NCI-H2171 (cell line): ENCODE measurements around the gene KIF5C.

Experiments used
- DNase-seq: peaks from one replicate; lab custom pipeline; 2025; lab: John Stamatoyannopoulos, UW

Gene KIF5C

DNA sequence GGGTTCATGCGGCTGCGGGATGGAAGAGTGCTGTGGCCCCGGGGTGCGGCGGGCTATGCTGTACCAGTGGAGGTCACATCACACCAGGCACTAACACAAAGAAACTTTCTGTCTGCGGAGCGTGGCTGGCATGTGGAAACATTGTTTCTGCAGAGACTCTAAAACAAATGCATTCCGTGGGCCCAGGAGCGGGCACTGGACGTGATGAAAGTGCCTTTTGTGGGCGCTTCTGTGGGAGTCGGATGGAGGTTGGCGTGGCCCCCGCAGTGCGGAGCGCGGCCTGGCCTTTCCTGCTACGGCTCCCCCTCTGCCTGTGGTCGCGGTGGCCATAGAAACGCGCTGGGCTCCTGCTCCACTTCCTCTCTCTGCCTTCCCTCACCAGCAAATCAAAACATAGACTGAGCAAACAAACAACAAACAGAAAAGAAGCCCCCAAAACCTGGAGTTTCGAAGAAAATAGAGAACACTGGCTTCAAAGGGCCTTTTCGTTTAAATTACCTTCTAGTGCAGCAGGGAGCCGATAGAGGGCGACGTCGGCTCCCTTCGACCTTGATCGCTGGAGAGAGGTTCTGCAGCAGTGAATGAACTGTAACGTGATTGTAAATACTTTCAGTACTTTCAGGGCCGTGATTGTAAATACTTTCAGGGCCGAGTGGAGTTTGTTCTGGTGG, 51.4 kb downstream of the KIF5C start:
- no peak for DNase-seq

- DNase-seq = no peak
Measured at GRCh38 chr2:148926981-148927401, 52.0 kb downstream of the KIF5C start.

DNA sequence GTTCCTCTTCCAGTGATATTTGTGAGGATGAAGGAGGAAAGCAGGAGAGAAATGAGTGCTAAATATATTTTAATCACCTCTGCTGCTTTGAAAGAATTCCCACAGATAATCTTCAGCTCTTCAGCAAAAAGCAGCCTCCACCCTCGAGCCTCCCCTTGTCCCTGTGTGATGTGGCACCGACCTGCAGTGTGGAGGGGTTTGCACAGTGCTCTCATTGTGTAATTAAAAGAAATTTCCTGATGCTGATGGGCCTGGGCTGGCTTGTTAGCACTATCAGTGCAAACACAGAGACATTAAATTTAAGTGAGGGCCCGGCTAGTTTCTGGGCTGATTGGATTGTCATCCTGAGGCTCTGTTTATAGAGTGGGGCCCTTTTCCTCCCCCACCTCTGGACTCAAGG, 53.4 kb downstream of the KIF5C start:
- DNase-seq = no peak

GRCh38 chr2:148930046-148930775, 55.2 kb downstream of the KIF5C start:
- peak; percentile 64 for DNase-seq

- no peak for DNase-seq
Measured at GRCh38 chr2:148932536-148932935, 57.5 kb downstream of the KIF5C start.

DNA sequence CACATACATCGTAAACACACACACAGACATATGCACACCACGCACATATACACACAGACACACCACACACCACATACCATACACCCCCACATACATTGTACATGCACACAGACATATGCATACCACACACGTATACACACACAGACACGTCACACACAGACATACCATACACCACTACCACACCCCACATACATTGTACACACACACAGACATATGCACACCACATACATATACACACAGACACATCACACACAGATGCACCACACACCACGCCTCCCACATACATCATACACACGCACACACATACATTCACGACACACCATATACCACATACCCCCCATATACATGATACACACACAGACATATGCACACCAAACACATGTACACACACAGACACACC, 58.4 kb downstream of the KIF5C start:
- no peak for DNase-seq

DNA sequence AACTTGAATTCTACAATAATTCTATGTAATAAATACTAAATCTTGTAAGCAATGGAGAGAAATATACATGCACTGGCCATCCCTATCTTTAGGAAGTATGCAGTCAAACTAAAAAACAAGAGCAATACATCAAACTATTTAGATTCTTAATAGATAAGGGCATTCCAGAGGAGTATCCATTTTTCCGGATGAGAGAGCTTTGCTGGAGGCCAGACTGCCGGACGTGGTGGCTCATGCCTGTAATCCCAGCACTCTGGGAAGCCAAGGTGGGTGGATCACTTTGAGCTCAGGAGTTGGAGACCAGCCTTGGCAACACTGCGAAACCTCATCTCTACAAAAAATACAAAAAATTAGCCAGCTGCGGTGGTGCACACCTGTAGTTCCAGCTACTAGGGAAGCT, 60.8 kb downstream of the KIF5C start:
- no peak for DNase-seq

DNA sequence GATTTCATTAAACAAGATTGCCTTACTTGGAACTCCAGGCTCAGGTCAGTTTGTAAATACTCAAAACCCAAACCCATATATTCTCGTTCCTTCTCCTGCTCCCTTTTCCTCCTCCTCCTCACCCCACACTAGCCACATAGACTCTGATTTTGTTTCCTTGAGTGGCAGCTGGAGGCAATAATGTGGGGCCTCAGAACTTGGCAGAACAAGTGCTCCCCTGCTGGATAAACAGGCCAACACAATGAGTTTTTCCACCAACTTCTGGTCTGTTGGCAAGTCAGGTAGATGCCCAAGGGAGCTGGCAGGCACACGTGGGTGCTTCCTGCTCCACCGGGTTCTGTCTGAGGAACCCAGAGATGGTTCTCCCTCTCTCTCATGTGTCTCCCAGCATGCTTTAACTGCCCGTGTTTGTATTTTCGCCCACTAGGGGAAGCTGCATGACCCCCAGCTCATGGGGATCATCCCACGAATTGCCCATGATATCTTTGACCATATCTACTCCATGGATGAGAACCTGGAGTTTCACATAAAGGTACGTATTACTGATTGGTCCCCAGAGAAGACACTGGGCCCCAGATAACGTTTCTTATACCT, 61.9 kb downstream of the KIF5C start:
- no peak for DNase-seq

GRCh38 chr2:148939271-148939670, 64.2 kb downstream of the KIF5C start:
- no peak for DNase-seq

- no peak for DNase-seq
Measured at GRCh38 chr2:148943097-148943496, 68.1 kb downstream of the KIF5C start.

- no peak for DNase-seq
Measured at GRCh38 chr2:148944536-148944935, 69.5 kb downstream of the KIF5C start.

DNA sequence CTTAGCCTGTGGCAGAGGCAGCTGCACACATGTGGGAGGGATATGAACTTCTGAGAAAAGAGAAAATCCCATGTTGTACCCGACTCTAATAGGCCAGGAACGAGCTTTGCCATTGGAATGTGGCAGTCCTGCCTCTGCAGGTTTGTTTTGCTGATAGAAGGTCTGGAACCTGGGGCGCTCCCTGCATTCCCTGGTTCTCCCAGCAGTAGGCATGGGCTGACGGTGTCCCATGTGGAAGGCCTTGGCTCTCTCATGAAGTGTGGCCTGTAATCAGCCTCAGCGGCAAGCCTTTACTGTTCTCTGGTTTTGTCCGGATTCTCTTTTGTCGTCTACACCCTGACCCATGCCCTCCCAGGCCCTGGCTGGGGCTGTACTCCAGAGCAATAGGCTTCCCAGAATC, 72.3 kb downstream of the KIF5C start:
- no peak for DNase-seq

DNA sequence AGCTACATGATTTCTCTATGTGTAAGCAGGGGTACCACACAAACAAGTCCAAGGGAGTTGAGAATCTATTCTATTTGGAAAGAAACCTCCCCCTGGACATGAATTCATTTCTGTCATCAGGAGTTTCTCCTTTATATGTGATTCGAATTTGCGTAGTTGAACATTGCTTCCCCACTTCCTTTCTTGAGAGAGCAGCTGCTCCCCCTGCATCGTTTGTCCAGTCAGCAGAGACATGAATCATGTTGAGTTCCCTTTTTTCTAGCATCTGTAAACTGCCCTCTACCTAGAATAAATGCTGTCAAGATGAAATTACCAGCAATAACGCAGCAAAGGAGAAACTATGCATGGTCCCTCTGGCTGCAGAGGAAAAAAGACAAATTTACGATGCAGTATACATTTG, 73.8 kb downstream of the KIF5C start:
- DNase-seq = no peak

GRCh38 chr2:148949348-148949747, 74.3 kb downstream of the KIF5C start:
- DNase-seq = no peak

DNA sequence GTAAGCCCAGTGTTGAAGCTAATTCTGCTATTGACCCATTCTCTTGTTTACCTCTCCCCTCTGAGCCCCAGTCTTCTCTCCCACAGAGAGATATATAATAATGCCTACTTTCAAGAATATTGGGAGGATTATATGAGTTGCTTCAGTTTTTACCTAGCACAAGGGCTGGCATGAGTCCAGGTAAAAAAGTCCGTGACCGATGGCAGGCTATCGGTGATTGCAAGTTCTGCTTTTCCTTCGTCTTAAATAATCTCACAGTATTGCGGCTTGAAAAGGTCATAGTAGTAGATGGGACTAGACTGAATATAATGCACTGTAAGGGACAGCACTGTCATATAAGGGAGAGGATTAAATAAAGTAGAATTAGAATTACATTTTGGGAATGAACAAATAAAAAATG, 77.6 kb downstream of the KIF5C start:
- no peak for DNase-seq

DNA sequence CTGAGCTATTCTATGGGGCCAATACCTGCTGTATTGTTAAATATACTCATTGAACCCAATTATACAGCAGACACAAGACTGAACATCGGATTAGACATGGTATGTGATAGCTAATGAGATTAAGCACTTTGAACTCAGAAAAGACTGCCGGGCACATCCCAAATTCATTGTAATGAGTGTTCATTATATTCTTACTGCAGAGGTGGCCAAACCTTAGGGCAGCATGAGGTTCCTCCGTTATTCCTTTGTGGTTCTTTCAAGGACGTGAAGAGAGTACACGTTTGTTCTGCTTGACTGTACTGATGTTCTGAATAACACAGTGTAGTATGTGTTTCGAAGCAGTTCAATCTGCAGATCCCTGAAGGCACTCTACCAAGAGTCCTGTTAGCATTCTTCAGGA, 78.4 kb downstream of the KIF5C start:
- DNase-seq = no peak

DNA sequence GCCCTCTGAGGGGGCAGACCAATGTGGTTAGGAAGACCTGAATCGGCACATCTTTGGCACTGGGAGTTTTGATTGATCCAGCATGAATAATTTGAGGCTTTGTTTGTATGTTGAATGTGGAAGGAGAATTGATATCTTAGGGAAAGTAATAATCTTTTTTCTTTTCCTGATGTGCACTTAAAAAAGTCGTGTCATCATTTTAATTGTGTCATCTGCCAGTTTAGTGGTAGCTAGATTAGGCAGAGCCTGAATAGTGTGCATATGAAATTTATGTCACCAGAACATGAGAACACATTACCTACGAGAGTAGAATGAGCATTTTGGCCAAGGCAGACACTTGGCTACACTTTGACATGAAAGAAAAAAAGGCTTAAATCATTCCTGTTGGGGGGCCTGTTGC, 79.5 kb downstream of the KIF5C start:
- no peak for DNase-seq

GRCh38 chr2:148955798-148956197, 80.8 kb downstream of the KIF5C start:
- no peak for DNase-seq

GRCh38 chr2:148957023-148957422, 82.0 kb downstream of the KIF5C start:
- DNase-seq = no peak

DNA sequence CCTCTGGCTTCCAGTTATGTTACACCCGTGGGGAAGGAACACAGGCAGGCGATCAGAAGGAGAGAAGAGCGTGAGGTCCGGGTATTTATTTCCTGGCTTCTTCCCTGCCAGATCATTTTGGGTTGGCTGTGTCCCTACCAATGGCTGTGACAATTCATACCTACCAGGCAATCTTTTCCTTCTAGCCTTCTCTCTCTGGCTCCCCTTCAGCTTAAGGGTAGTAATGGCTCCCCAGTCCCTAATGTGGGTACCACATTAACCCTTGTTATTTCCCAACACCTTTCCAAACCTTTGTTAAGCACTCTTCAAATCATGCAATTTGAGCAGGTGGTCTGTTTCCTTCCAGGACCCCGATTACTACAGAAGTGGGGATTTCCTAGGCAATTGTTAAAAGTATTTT, 84.7 kb downstream of the KIF5C start:
- DNase-seq = no peak

GRCh38 chr2:148960483-148960882, 85.5 kb downstream of the KIF5C start:
- DNase-seq = no peak

DNA sequence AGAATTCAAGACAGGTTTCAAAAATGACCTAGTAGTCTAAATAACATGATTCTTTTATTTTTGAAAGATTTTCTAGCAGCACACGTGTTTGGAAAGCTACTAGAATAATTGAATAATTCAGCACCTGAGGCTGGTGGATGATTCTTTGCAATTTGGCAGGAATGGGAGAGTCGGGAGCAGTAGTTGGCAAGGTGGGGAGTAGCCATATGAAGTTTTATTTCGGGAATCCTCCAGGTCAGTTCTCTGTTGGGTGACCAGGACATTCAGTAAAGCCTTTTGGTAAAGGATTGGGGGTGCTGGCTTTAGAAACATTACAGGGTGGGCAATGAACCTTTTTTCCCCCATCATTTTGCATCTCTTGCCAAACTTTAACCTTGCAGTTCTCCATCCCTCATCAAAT, 88.4 kb downstream of the KIF5C start:
- DNase-seq = no peak

- no peak for DNase-seq
Measured at GRCh38 chr2:148965623-148966437, 90.8 kb downstream of the KIF5C start.
